ENCODE results near the gene CYP27A1. TPM values are rescaled to one million over a fixed set of nuclear protein-coding genes. Genes with fewer than 3 reads are reported as not detected.
A peak's percentile ranks its signal among the peaks of the same experiment; 100 is the strongest.

Gene CYP27A1
- polyA plus RNA-seq, 2 of the 4 experiments (the other 2 are of a cell fraction): 0.13 to 0.14 TPM

DNA sequence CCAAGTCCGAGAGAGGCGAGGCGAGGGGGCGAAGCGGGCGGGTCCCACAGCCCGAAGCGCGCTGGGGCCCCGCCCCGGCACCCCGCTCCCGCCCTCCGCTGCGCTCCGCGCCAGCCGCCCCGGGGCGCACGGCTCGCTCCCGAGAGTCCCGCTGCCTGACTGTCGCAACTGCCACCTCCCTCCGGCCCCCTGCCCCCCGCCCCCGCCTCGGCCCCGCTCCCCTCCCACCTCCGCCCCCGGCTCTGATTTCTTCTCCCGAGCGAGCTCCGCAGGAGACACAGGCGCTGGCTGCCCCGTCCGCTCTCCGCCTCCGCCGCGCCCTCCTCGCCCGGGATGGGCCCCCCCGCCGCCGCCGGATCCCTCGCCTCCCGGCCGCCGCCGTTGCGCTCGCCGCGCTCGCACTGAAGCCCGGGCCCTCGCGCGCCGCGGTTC is 77.6 kb downstream of the CYP27A1 start, which contains the start of gene WNT6:
WNT6 (plus strand) TSS at position 250 of the 432 bp plus-strand sequence. CDS start 233 bp downstream, outside the sequence.
- TF ChIP-seq EP300 (IDR thresholded peaks at IDR 0.05) (no peak), CBX2 (IDR thresholded peaks at IDR 0.05; ENCODE audit: borderline replicate concordance, low read depth) (no peak), GATA3 (IDR thresholded peaks at IDR 0.05; ENCODE audit: borderline replicate concordance) (no peak), HMGXB4 (CRISPR knock-in tag; IDR thresholded peaks at IDR 0.05; ENCODE audit: borderline replicate concordance) (no peak), FOSB (CRISPR knock-in tag; IDR thresholded peaks at IDR 0.05) (no peak), POLR2A (IDR thresholded peaks at IDR 0.05; ENCODE audit: low read length) (no peak)
- H3K4me3 ChIP-seq: peak within 1 kb of the TSS; percentile 64
- CTCF ChIA-PET: interaction anchor here (1.8 to 8.0 kb wide), 4 partner anchors 17 to 38 kb away, joined by 5 to 70 read pairs (median 10); no protein-coding TSS in a partner anchor
- 0% methylated on average over 5 of the region's 64 CpGs for WGBS (ENCODE audit: missing lambda C conversion rate)
- peak within 1 kb of the TSS; percentile 100 for H3K4me2 ChIP-seq
- no peaks in the 10 kb centered on the region for H3K9me3 ChIP-seq
- peaks cover 35% of the 10 kb centered on the region for H3K4me1 ChIP-seq
- ATAC-seq: peak; percentile 12 to 14; a peak in 1 of 6 replicates
- peak within 1 kb of the TSS; percentile 45 to 81; a peak in 5 of 6 replicates for H3K27ac ChIP-seq
- DNase-seq (ENCODE audit: low read depth in 1 of 2, low spot score in 1 of 2): no peak
- no peak for FAIRE-seq
- POLR2A ChIA-PET: no interaction called here

- ChIA-PET POLR2A (no interaction called here), CTCF (interaction anchor here (0.9 to 8.0 kb wide), 8 partner anchors 9 to 38 kb away, joined by 3 to 70 read pairs (median 4); no protein-coding TSS in a partner anchor)
- Histone ChIP-seq H3K27ac (peak overlapping the region; percentile 45 to 81; a peak in 5 of 6 replicates), H3K4me3 (peak overlapping the region; percentile 64), H3K4me2 (peak overlapping the region; percentile 100), H3K9me3 (no peaks in the 10 kb centered on the region), H3K4me1 (peaks cover 35% of the 10 kb centered on the region)
- FAIRE-seq (no peak), ATAC-seq (peak in 1 of 2 experiments; percentile 3; a peak in 1 of 6 replicates), DNase-seq (ENCODE audit: low read depth in 1 of 2, low spot score in 1 of 2) (no peak)
- 24% methylated on average over 29 of the region's 47 CpGs for WGBS (ENCODE audit: missing lambda C conversion rate)
- TF ChIP-seq CTCF (IDR thresholded peaks at IDR 0.05) (no peak), RNF2 (IDR thresholded peaks at IDR 0.05; ENCODE audit: borderline replicate concordance, low read depth) (peak; percentile 23; the same call in 1 of the 2 replicates)
Measured at GRCh38 chr2:218859988-218860831, 78.3 kb downstream of the CYP27A1 start.

DNA sequence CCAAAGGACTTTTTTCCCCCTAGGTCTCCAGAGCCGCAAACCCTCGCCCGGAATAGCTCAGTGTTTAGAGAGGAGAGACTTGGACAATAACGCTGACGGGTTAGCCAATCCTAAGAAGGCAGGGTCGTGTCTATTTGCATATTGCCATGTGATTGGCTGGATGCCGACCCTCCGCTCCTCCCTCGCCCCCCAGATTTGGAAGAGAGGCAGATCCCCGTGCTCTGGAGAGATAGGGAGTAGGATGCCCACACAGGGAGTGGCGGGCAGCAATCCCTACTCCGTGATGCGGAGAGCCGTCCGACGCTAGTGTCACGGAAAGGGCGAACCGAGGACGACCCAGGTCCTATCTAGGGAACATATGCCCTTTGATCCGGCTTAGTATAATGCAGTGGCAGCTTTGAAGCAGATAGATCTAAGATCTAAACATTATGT is 79.0 kb downstream of the CYP27A1 start:
- ATAC-seq (peak in 1 of 2 experiments; percentile 13; a peak in 1 of 6 replicates), FAIRE-seq (no peak), DNase-seq (ENCODE audit: low read depth in 1 of 2, low spot score in 1 of 2) (no peak)
- Histone ChIP-seq H3K27ac (no peak overlapping the region), H3K4me1 (peaks cover 35% of the 10 kb centered on the region), H3K9me3 (no peaks in the 10 kb centered on the region), H3K4me2 (peak overlapping the region; percentile 100; the same call in 2 of the 3 replicates), H3K4me3 (peak overlapping the region; percentile 64; the same call in 1 of the 3 replicates)
- CTCF ChIA-PET: interaction anchor here (0.9 to 8.0 kb wide), 9 partner anchors 8 to 119 kb away, joined by 3 to 70 read pairs (median 4); no protein-coding TSS in a partner anchor
- no peak for TF ChIP-seq ZNF302 (CRISPR knock-in tag; IDR thresholded peaks at IDR 0.05)
- TF ChIP-seq GATA3 (IDR thresholded peaks at IDR 0.05; ENCODE audit: borderline replicate concordance): no peak
- TF ChIP-seq HOXB5 (CRISPR knock-in tag; IDR thresholded peaks at IDR 0.05): no peak
- no peak for TF ChIP-seq HEYL (CRISPR knock-in tag; IDR thresholded peaks at IDR 0.05)
- TF ChIP-seq NPAS2 (CRISPR knock-in tag; IDR thresholded peaks at IDR 0.05; ENCODE audit: borderline replicate concordance): no peak
- no peak for TF ChIP-seq MAFK (IDR thresholded peaks at IDR 0.05; ENCODE audit: partially characterized antibody)
- TF ChIP-seq POLR2A (IDR thresholded peaks at IDR 0.05; ENCODE audit: low read length): no peak
- no peak for TF ChIP-seq EP300 (IDR thresholded peaks at IDR 0.05)
- TF ChIP-seq, protein P1, sequence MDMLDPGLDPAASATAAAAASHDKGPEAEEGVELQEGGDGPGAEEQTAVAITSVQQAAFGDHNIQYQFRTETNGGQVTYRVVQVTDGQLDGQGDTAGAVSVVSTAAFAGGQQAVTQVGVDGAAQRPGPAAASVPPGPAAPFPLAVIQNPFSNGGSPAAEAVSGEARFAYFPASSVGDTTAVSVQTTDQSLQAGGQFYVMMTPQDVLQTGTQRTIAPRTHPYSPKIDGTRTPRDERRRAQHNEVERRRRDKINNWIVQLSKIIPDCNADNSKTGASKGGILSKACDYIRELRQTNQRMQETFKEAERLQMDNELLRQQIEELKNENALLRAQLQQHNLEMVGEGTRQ (IDR thresholded peaks at IDR 0.05): no peak
- TF ChIP-seq TFCP2L1 (CRISPR knock-in tag; IDR thresholded peaks at IDR 0.05): no peak
- TF ChIP-seq RAD21 (conservative IDR thresholded peaks at IDR 0.05 in 1 of 2, IDR thresholded peaks at IDR 0.05 in 1 of 2): no peak
- no peak for TF ChIP-seq NR3C1 (IDR thresholded peaks at IDR 0.05)
- TF ChIP-seq CHD2 (IDR thresholded peaks at IDR 0.05; ENCODE audit: low read length, partially characterized antibody): no peak
- no peak for TF ChIP-seq ESRRA (IDR thresholded peaks at IDR 0.05; ENCODE audit: borderline replicate concordance, low read length)
- TF ChIP-seq, protein P2, sequence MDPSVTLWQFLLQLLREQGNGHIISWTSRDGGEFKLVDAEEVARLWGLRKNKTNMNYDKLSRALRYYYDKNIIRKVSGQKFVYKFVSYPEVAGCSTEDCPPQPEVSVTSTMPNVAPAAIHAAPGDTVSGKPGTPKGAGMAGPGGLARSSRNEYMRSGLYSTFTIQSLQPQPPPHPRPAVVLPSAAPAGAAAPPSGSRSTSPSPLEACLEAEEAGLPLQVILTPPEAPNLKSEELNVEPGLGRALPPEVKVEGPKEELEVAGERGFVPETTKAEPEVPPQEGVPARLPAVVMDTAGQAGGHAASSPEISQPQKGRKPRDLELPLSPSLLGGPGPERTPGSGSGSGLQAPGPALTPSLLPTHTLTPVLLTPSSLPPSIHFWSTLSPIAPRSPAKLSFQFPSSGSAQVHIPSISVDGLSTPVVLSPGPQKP (IDR thresholded peaks at IDR 0.05; ENCODE audit: low read depth, low read length): no peak
- TF ChIP-seq MYC (IDR thresholded peaks at IDR 0.05; ENCODE audit: borderline replicate concordance, low read length): no peak
- no peak for TF ChIP-seq KDM1A (IDR thresholded peaks at IDR 0.05; ENCODE audit: low read depth)
- TF ChIP-seq HDAC2 (IDR thresholded peaks at IDR 0.05): no peak
- POLR2A ChIA-PET: no interaction called here
- 56% methylated on average over 21 of the region's 21 CpGs for WGBS (ENCODE audit: missing lambda C conversion rate)
